Aorta (tissue), 5 donors: ENCODE data around the gene IQCN. TPM values are rescaled to one million over a fixed set of nuclear protein-coding genes. Genes with fewer than 3 reads are reported as not detected.
"Not testable (repeated sequence)": the region's sequence is repeated elsewhere in the genome, so short reads cannot be mapped to it uniquely, and the experiment has no call there.

Experiments
- ATAC-seq: fragments of 200-7000 bp; cut with Tn5 transposase; one replicate; pipeline ENCODE4 v1.9.1; 2022; ENCODE audit warnings: moderate library complexity; ENCODE audit not compliant: low FRiP score
- DNase-seq, 2 donors: peaks; one replicate each; pipeline ENCODE4 v3.0.0-alpha.2; 2020
- H3K27ac ChIP-seq, 2 donors: one replicate each; pipeline ENCODE4 v1.5.1; 2013; ENCODE audit warnings: low read length in 2 of 2, mild to moderate bottlenecking in 2 of 2, moderate library complexity in 2 of 2, control low read depth in 1 of 2, inconsistent platforms in 1 of 2, low read depth in 1 of 2
- H3K27me3 ChIP-seq, 2 donors: one replicate each; pipeline ENCODE4 v1.6.1; 2013; ENCODE audit warnings: control low read depth in 1 of 2, low read length in 1 of 2, mild to moderate bottlenecking in 1 of 2, moderate library complexity in 1 of 2; ENCODE audit not compliant: insufficient read depth in 2 of 2, control insufficient read depth in 1 of 2
- H3K36me3 ChIP-seq, 2 donors: one replicate each; pipeline ENCODE4 v1.6.1; 2013; ENCODE audit warnings: control low read depth in 1 of 2, low read length in 1 of 2, mild to moderate bottlenecking in 1 of 2; ENCODE audit not compliant: insufficient read depth in 2 of 2, control insufficient read depth in 1 of 2
- H3K4me1 ChIP-seq, 2 donors: one replicate each; pipeline ENCODE4 v1.6.1; 2013; ENCODE audit warnings: low read length in 2 of 2, control low read depth in 1 of 2, mild to moderate bottlenecking in 1 of 2, moderate library complexity in 1 of 2; ENCODE audit not compliant: insufficient read depth in 2 of 2, control insufficient read depth in 1 of 2
- H3K4me3 ChIP-seq, 2 donors: one replicate each; pipeline ENCODE4 v1.5.1; 2013; ENCODE audit warnings: low read length in 2 of 2, control low read depth in 1 of 2, mild to moderate bottlenecking in 1 of 2
- H3K9me3 ChIP-seq: one replicate; pipeline ENCODE4 v1.6.1; 2013; ENCODE audit warnings: mild to moderate bottlenecking, low read length; ENCODE audit not compliant: control insufficient read depth
- WGBS, 2 donors: extraction: QIAGEN DNeasy Blood & Tissue Kit; methylation state at CpG; one replicate each; pipeline ENCODE4 v1.1.7; 2013; 5-methylcytosine and 5-hydroxymethylcytosine counted together
- intact Hi-C, 2 donors: fragments of 100-400 bp; cut with DNase I; formaldehyde crosslinking; loops; one replicate each; pipeline versions ENCODE4 v1.14.2 to v1.15.0; 2022
- polyA plus RNA-seq, 2 donors: library from polyadenylated mRNA; stranded (reverse); fragments of 200-250 nt; gene quantifications; one replicate each; pipeline ENCODE4 v1.2.3, GENCODE V29; 2013
- total RNA-seq, 2 donors: library from RNA; stranded (reverse); fragmentation: NEBNext Ultra II Directional; extraction: Animal tissue kit (Norgen Biotek cat#: 25700); gene quantifications; one replicate each; pipeline ENCODE4 v1.2.1, GENCODE V29; 2021
- donor health status: healthy with polysubstance abuse.
- donor health status: Bipolar disorder and iron deficiency.
- donor health status: DM: no; HTN: no; CAD: no.
- donor health status: DM: no; HTN: no; CAD: no.
- donor health status: DM: yes; HTN: yes; CAD: no.

IQCN gene
- total and polyA plus RNA-seq, 4 donors: 4.5 to 20.7 (median 10.2) TPM

- Histone ChIP-seq H3K36me3 (no peaks in the 10 kb centered on the region), H3K27ac (no peak overlapping the region), H3K27me3 (no peaks in the 10 kb centered on the region), H3K4me3 (no peak overlapping the region), H3K4me1 (no peaks in the 10 kb centered on the region), H3K9me3 (no peaks in the 10 kb centered on the region)
- ATAC-seq (no peak), DNase-seq (no peak)
- 56 to 62% methylated on average over 28 of the region's 28 CpGs for WGBS, 2 donors
- intact Hi-C loops: loop anchor here in 1 of 2 donors (10.0 kb wide), 1 partner anchor 115 kb away; no protein-coding TSS in a partner anchor
Observed at GRCh38 chr19:18219911-18220631, 54.2 kb downstream of the IQCN start.

DNA sequence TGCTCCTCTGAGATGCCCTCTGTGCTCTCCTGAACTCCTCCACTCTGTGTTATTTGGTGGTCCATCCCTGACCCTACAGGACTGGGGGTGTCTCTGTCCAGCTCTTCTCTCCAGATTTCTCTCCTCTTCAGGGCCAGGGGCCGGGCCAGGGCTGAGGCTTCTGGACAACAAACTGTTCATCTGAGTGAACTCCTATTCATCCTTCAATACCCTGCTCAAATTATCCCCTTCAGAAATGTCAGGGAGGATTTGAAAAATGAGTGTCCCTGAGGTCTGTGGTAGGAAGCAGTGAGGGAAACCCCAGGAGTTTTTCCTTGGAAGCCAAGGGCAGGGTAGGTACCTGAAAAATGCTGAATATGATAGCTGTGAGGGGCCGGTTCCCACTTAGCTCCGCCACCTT is 55.7 kb downstream of the IQCN start:
- no peaks in the 10 kb centered on the region for H3K4me1 ChIP-seq
- no peak overlapping the region for H3K27ac ChIP-seq
- H3K4me3 ChIP-seq: no peak overlapping the region
- no peak for ATAC-seq
- H3K9me3 ChIP-seq: no peaks in the 10 kb centered on the region
- WGBS, 2 donors: 92 to 93% methylated on average over 3 of the region's 3 CpGs
- H3K27me3 ChIP-seq: no peaks in the 10 kb centered on the region
- DNase-seq: no peak
- no peaks in the 10 kb centered on the region for H3K36me3 ChIP-seq
- intact Hi-C loops: loop anchor here in 1 of 2 donors (10.0 kb wide), 1 partner anchor 116 kb away; no protein-coding TSS in a partner anchor

GRCh38 chr19:18218159-18218558 is 56.1 kb downstream of the IQCN start:
- ATAC-seq: no peak
- Histone ChIP-seq H3K36me3 (no peaks in the 10 kb centered on the region), H3K27me3 (no peaks in the 10 kb centered on the region), H3K9me3 (no peaks in the 10 kb centered on the region), H3K4me3 (no peak overlapping the region), H3K27ac (no peak overlapping the region), H3K4me1 (no peaks in the 10 kb centered on the region)
- intact Hi-C loops: loop anchor here in 1 of 2 donors (10.0 kb wide), 1 partner anchor 117 kb away; no protein-coding TSS in a partner anchor
- DNase-seq: no peak
- 88 to 89% methylated on average over 17 of the region's 17 CpGs for WGBS, 2 donors

DNA sequence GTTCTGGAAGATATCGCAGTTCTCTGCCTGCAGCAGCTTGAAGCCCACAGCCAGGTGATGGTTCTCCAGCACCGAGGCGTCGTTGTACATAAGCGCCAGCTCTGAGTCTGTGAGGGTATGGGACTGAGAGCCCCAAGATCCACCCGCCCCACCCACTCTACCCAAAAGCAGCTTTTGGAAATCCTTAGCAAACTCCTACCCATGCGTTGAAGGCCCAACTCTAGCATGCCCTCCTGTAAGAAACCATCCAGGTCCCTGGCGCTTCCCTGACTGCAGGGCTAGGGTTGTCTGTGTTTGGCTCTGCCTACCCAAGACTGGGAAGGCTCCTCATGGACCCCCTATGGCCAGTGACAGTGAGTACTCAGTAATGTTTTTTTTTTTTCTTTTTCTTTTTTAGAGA is 57.5 kb downstream of the IQCN start:
- DNase-seq (no peak), ATAC-seq (no peak)
- Histone ChIP-seq H3K36me3 (no peaks in the 10 kb centered on the region), H3K4me1 (no peaks in the 10 kb centered on the region), H3K9me3 (no peaks in the 10 kb centered on the region), H3K27me3 (no peaks in the 10 kb centered on the region), H3K4me3 (no peak overlapping the region), H3K27ac (no peak overlapping the region)
- intact Hi-C loops: loop anchor here in 1 of 2 donors (10.0 kb wide), 1 partner anchor 118 kb away; no protein-coding TSS in a partner anchor
- WGBS, 2 donors: 95 to 96% methylated on average over 8 of the region's 8 CpGs

DNA sequence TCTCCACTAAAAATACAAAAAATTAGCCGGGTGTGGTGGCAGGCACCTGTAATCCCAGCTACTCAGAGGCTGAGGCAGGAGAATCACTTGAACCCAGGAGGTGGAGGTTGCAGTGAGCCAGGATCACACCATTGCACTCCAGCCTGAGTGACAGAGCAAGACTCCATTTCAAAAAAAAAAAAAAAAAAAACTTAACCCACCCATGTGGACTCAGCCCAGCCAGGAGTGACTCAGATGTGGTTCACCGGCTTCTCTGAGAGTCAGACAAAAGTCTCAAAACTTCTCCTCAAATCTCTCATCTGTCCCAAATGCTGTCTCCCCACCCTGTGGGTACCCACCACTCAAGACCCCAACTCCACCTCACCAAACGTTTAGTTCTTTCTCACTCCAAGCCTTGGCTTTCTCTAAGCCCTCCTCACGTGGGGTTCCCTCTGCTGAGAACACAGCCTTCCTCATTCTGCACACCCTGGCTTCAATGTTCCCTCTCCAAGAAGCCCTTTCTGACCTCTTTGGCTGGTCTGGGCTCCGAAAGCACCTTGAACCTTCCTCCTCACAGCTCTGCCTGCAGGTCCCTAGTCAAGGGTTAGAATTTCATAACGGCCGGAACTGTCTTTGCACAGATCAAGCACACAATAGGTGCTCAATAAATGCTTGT is 59.3 kb downstream of the IQCN start:
- intact Hi-C loops: loop anchor here in 1 of 2 donors (10.0 kb wide), 1 partner anchor 120 kb away; no protein-coding TSS in a partner anchor
- H3K4me3 ChIP-seq: no peak overlapping the region
- 61 to 67% methylated on average over 7 of the region's 7 CpGs for WGBS, 2 donors

DNA sequence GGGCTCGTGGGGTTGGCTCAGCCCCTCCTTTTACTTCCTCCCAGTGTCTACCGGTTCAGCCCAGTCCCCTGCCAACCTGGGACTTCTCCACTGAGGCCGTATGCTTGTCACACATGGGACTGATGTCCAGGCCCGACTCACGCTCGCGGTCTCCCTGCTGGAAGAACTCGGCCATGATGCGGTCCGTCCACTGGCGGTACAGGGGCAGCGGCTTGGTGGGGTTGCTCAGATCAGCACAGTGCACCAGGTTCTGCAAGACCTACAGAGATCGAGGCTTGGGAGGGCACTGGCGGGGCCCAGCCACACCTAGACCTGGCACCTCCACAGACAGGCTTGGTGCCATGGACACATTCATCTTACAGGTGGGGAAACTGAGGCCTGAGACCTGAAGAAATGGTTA is 62.6 kb downstream of the IQCN start:
- no peaks in the 10 kb centered on the region for H3K4me1 ChIP-seq
- no peak overlapping the region for H3K27ac ChIP-seq
- H3K4me3 ChIP-seq: no peak overlapping the region
- WGBS, 2 donors: 88 to 90% methylated on average over 14 of the region's 14 CpGs
- DNase-seq (no peak), ATAC-seq (no peak)
- intact Hi-C loops: loop anchor here in 1 of 2 donors (10.0 kb wide), 1 partner anchor 123 kb away; no protein-coding TSS in a partner anchor
- no peaks in the 10 kb centered on the region for H3K27me3 ChIP-seq
- H3K9me3 ChIP-seq: no peaks in the 10 kb centered on the region
- H3K36me3 ChIP-seq: no peaks in the 10 kb centered on the region

More for the DNA sequence above, 59.3 kb downstream of the IQCN start:
- no peaks in the 10 kb centered on the region for H3K27me3 ChIP-seq
- no peak overlapping the region for H3K27ac ChIP-seq
- no peaks in the 10 kb centered on the region for H3K9me3 ChIP-seq
- no peaks in the 10 kb centered on the region for H3K36me3 ChIP-seq
- DNase-seq (no peak), ATAC-seq (no peak)
- H3K4me1 ChIP-seq: no peaks in the 10 kb centered on the region

DNA sequence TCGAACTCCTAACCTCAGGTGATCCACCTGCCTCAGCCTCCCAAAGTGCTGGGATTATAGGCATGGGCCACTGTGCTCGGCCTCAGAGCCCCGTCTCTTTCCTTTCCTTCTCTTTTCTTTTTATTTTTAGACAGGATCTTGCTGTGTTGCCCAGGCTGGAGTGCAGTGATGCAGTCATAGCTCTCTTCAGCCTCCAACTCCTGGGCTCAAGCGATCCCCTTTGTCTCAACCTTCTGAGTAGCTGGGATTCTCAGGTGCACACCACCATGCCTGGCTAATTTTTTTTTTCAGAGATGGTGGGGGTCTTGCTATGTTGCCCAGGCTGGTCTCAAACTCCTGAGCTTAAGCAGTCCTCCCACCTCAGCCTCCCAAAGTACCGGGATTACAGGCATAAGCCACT is 64.3 kb downstream of the IQCN start:
- not testable (repeated sequence) for H3K36me3 ChIP-seq, H3K4me1 ChIP-seq, H3K27ac ChIP-seq, H3K4me3 ChIP-seq, H3K9me3 ChIP-seq, ATAC-seq, H3K27me3 ChIP-seq, DNase-seq
- intact Hi-C loops: loop anchor here (5.0 to 10.0 kb wide), 4 partner anchors 42 to 205 kb away; partner anchors contain the start of genes LSM4 (in 1 of the 2) and SSBP4 (in 1 of the 2)
- WGBS, 2 donors: 86 to 88% methylated on average over 5 of the region's 5 CpGs

DNA sequence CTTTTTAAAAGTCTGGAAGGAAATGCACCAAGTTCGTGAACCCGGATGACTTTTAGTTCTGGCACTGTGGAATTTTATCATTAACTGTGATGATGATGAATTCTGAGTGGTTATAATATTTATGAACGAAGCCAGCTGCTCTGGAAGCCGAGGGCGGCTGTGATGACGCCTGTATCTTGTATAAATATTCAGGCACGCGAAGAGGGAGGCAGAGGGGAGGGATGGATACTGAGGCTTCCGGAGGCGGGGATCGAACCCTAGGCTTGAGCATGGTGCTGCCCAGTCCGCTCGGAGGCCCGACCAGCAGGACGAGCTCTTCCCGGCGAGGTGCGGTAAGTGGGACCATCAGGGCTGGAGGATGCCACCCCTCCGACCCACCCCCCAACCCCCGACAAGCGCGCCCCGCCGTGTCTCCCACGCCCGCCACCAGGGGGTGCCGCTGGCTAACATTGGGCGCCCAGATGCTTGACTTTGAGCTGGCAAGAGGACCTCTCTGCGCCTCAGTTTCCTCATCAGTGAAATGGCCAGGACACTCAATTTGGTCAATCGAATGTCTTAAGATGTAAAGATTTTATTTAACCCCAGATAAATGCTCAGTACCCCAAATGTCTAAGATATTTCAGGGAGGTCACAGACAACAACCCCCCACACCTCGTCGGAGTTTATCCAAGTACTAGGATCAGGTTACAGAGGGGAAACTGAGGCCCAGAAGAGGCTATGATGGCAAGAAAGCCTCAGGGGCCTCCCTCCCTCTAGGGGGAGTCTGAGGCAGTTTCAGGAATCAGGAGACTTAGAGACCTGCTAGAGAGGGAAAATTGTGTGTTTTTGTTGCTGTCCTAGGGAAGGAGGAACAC is 65.9 kb downstream of the IQCN start:
- Histone ChIP-seq H3K9me3 (no peaks in the 10 kb centered on the region), H3K27ac (no peak overlapping the region), H3K4me3 (no peak overlapping the region), H3K27me3 (no peaks in the 10 kb centered on the region), H3K36me3 (no peaks in the 10 kb centered on the region), H3K4me1 (peaks cover 0 to 3% of the 10 kb centered on the region in 2 donors)
- 13% methylated on average over 32 of the region's 32 CpGs for WGBS, 2 donors
- intact Hi-C loops: loop anchor here (5.0 to 10.0 kb wide), 3 partner anchors 44 to 206 kb away; partner anchors contain the start of genes LSM4 (in 1 of the 2) and SSBP4 (in 1 of the 2)
- DNase-seq (peak; percentile 70 to 83), ATAC-seq (no peak)
